Putamen (tissue), 1 donor: ENCODE data around the gene LONRF2.
A peak's percentile ranks its signal among the peaks of the same experiment; 100 is the strongest.

ENCODE experiments used
- DNase-seq: peaks from one replicate; pipeline ENCODE4 v3.0.0-alpha.2; 2016; ENCODE audit warnings: low spot score

Gene LONRF2

DNA sequence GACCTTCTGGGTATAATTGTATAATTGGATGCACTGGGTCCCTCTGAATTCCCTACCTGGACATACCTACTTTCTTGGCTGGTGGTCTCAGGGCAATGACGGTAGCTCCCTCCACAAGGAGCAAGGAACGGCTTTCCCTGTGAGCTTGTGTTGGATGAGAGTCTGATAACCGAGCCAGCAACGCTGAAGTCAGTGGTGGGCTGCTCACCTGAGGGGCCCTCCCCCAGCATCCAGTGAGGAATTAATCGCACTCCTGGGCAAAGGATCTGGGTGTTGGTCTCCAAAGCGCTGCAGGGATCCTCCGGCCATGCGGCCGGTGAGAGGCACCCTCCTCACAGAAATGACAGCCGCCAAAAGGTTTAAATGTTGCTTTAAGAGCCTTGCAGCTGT is 47.1 kb downstream of the LONRF2 start:
- DNase-seq: no peak

DNA sequence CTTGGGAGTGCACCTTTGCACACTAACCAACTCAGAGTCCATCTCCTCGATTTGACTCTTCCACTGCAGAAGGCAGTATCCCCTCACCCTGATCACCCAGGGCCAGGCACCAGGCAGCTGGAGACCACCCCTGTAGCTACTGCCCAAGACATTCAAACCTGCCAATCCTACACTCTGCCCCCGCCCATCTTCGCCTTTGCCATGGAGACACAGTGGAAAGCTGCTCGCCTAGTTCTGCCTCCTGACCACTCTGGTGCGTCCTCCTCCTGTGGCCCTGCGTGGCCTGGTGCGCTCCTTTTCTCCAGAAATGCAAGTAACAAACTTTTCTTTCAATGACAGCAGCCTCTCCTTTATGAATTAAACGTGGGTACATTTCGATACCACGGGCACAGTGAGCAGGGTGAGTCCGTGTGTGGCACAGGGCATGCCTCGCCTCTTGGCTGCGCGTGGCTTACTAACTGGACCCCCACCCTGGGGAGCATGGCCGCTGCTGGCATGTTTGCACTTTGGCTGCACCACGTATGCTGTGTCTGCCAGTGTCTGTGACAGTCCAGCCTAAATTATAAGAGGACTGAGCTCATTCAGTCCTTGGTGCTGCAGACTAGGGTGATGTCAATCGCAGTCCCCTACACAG is 47.6 kb downstream of the LONRF2 start:
- no peak for DNase-seq

DNA sequence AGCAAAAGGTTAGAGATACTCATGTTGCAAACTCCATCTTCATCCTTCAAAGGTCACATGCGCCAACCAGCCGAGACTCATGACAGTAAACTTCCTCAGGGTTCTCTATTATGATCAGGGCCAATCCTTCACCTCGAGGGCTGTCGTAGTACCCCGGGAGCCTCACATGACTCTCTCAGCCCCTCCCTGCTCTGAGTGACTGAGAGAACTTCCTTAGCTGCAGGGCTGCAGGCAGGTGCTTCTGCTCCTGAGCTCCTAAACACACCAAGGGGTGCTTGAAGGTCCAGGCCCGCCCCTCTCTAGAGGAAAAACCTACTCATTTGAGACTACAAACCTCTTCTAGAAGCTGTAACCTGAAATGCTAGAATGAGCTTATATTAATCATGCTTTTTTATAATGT is 48.2 kb downstream of the LONRF2 start:
- no peak for DNase-seq

DNA sequence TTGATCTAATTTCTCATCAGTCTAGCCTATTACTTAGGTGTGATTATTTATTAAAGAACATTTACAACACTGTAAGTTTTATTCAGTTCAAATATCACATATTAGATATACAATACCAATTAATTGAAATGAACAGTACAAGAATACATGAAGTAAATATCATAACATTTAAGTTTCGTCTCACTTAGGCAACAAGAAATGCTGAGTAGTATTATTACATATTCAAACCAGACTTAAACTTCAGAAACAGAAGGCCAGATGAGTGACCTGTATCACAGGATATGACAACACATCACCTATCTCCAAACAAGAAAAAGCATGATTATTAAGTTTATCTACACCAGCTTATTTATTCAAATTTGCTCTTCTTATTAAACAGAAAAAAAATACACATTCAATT is 48.9 kb downstream of the LONRF2 start:
- no peak for DNase-seq

DNA sequence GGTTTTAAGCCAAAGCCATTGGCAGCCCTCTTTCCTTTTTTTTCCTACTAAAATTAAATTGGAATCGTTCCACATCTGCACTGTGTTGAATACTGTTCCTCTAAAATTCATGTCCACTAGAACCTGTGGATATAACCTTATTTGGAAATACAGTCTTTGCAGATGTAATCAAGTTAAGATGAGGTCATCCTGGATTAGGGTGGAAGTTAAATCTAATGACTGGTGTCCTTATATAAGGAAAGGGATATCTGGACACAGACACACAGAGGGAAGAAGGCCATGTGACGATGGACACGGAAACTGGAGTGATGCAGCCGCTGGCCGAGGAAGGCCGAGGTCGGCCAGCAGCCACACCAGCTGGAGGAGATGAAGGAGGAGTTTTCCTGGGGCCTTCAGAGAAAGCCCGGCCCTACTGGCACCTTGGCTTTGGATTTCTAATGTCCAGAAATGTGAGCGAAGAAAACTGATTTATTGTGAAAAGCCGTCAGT is 49.4 kb downstream of the LONRF2 start:
- DNase-seq: no peak

DNA sequence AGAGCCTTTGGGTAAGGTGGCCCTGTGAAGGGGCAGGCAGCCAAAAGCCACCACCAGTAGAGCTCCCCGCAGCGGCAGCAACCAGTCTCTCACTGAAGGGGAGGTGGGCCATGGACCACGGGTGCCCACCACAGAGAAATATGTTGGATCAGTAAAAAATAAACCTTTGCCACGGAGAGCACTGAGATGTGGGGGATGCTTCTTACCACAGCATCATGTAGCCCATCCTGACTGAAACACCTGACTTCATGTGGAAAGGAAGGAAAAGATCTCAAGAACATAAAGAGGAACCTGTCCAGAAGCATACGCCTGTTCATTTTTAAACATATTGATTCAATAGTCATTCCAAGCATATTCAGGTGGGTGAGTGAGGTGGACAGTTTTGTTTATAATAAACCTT is 51.1 kb downstream of the LONRF2 start:
- no peak for DNase-seq

DNA sequence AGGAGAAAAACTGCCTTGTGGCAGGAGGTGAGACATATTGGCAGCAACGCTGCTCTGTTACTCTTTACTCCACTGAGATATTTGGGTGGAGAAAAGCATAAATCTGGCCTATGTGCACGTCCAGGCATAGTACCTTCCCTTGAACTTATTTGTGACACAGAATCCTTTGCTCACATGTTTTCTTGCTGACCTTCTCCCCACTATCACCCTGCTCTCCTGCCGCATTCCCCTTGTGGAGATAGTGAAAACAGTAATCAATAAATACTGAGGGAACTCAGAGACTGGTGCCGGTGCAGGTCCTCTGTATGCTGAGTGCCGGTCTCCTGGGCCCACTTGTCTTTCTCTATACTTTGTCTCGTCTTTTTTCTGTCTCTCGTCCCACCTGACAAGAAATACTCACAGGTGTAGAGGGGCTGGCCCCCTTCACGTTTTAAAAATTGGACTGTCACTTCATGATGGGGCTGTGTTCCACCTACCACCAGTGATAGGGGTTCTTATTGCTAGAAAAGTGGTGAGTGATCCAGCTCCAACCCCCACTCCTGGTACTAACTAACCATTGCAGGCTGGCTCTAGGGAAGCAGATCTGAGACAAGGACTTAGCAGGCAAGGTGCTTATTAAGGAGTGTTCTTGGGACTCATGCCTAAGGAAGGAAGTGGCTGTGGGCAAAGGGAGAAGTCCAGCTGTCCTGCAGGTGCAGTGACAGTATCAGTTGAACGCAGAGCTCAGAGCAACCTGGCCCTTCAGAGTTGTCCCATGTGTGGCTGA is 51.7 kb downstream of the LONRF2 start:
- no peak for DNase-seq

DNA sequence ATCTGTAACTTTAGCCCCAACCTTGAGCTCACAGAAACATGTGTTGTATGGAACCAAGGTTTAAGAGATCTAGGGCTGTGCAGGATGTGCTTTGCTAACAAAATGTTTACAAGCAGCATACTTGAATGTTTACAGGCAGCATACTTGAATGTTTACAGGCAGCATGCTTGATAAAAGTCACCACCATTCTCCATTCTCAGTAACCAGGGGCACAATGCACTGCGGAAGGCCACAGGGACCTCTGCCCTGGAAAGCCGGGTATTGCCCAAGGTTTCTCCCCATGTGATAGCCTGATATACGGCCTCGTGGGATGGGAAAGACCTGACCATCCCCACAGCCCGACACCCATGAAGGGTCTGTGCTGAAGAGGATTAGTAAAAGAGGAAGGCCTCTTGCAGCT is 52.4 kb downstream of the LONRF2 start:
- DNase-seq: no peak

DNA sequence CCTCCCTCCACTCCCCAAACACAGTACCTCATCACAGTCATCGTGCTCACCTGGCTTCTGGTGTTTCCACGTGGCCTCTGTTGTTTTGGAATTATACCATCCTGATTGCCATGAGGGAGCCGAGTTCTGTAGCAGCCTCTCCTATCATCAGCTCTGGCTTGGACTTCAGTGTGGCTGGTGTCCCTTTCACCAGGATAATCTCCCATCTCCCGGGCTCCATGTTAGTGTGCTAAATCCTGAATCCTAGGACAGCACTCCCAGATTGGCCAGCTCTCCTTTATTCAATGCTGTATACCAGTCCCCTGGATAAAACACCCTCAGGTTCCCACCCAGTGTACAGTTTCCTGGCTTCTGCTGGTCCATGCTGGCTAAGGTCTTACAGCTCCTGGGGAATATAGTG is 53.3 kb downstream of the LONRF2 start:
- no peak for DNase-seq

DNA sequence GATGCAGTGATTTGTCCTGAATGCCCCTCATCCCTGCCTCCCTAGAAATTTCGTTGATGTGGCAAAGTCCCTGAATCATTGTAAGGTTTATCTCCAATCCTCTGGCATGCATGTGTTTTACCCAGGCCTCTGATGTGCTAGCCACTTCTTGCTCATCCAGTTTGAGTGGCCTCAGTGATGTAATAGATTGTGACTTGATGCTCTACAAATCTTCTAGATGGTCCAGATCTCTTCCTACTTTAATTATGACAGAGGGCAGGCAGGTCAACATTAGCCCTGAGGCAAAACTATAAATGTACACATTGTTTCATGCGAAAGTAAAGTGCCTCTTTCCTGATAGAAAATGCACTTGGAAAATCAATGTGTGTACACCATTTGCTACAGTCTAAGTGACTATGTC is 54.5 kb downstream of the LONRF2 start:
- no peak for DNase-seq

DNA sequence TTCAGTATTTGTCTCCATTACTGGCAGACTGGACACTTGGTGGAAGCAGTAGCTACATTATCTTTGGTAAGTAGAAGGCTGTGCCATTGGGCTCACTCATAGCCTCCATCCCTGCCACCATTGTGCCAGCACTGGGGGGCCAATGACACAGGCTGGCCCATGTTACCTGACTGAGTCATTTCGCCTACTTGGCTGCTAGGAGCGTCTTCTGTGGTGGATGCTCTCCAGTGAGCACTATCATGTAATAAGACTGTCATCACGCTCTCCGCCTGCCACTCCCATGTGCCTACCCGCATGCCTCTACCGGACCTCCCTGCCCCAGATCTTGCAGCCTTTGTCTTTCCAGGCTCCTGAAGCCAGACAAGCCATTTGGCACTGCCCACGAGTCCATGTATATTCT is 56.2 kb downstream of the LONRF2 start:
- DNase-seq: no peak

DNA sequence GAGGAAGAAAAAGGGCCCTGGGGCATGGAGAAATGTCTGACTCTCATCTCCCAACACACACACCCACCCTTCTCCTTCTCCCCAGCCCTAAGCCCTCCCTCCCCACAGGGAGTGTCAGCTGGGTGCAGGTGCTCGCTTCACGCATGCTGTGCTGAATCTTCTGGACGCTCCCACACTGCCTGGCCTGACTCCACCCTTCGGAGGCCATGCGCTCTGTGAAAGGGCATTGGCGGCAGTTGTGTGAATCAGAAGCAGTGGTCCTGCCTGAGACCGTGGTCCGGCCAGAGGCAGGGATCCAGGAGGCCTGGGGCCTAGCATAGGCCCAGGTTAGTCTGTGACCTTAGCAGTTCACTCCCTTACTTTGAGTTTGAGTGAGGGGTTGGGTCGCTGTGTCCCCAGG is 57.1 kb downstream of the LONRF2 start:
- no peak for DNase-seq

DNA sequence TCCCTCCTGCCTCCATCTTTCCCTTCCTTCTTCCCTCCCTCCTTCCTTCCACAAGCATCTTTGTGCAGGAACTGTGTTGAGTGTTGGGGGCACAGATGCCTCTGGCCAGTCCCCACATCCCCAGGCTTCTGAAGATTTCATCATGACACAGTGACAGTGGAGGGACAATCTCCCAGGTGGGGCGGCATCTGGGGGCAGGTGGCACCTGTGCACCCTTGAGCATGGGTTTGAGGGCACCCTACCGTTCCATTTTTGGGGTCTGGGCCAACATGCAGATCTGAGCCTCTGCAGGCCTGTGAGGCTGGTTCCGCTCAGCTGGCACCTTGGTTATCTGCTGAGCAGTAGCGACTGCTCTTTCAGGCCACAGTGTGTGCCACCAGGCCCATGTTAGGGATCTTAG is 57.6 kb downstream of the LONRF2 start:
- DNase-seq: no peak

DNA sequence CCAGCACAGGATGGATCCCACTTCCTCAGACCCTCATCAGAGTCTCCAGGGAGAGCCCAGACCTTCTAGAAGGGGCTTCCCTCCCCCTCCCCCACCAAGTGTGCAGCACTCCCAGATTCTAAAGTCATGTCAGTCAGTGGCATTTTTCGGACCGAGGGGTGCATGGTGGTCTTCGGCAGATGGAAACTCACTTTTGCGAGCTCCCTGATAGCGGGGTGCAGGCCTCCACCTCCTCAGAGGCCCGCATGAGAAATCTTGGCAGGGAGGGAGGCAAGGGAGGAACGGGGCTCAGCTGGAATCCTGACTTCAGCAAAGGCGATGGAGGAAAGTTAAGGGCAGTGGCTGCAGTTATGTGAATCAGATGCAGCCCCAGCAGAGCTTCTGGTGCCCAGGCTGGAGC is 58.2 kb downstream of the LONRF2 start:
- DNase-seq: no peak

DNA sequence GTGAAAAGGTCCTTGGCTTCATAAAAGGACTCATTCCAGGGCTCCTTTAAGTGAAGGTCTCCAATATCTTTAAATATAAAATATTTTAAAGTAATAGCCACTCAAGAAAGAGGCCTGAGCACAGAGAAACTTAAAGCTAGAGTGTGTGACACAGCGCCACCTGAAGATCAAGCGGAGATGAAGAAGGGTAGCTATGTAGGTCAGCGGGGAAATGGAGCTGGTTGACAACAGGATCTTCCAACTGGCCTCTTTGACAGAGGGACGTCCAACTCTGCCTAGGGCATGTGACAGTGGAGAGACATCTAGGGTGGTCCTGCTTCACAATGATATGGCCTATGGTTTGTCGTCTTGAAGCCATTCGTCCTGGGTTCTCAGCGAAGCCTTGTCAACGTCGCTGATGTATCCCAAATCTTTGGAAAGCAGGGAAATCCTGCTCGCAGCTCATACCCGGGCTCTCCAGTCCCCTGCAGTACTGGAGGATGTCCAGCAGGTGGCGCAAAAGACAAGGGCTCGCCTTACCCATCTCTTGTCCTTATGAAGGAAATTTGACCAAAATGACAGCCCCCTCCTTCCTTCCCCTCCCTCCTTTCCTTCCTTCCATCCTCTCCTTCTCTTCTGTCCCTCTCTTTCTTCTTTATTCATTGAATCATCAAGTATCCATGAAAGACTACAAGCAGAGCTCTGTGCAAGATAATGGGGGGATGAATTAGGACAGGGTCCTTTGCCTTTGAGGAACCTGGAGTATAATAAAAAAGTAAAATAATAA is 59.6 kb downstream of the LONRF2 start:
- DNase-seq: peak; percentile 62

DNA sequence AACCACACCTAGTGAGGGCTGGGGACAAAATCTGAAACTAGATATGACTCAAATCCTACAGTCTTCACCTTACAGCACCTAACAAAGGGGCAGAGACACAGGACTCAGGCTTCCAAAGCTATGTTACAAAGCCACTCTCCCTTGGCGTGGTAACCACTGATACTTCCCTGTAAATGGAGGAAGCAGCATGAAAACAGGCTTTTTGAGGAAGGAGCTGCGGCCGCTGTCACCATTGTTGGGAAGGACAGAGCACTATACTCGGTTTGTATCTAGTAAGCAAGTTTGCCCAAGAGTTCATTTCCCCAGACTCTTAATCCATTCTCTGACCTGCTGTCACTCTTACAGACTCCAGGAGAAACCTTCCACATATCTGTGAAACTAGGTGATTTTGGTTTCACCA is 60.3 kb downstream of the LONRF2 start:
- no peak for DNase-seq

DNA sequence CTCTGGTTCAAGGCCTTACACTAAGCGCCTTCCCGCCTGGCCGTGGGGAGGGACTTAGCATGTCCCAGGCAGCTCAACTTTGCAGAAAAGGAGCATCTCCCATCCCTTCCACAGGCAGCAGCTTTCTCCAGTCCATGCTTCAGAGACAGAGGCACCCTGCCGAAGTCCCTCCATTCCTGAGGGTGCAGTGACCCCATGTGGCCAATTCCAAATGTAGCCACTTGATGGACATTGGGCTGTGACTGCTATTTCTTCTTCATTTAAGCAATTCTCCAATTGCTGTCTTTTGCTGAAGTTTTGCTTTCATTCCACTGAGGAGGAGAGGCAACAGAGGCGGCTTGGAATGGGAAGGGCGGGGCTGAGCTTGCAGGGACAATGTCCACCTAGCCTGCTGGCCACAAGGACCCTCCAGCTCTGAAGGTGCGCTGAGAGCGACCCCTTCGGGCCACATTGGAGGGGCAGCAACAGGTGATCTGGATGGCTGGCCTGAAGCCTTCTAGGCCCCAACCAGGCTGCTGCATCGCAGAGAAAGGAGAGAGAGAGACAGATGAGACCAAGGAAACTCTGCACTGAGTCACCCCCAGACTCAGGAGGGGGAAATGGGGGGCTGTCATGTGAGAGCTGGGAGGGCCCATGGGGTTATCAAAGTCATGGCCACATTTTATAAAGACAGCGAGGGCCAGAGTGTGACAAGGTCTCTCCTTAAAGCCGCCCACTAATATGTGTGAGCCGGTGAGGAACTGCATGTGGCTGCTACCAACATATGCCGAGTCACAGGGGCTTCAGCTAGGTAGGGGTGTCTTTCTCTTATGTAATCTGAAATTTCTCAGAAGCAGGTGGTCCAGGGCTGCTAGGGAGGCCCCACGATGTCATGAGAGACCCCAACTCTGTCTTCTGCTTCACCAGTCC is 61.3 kb downstream of the LONRF2 start:
- DNase-seq: peak; percentile 49

DNA sequence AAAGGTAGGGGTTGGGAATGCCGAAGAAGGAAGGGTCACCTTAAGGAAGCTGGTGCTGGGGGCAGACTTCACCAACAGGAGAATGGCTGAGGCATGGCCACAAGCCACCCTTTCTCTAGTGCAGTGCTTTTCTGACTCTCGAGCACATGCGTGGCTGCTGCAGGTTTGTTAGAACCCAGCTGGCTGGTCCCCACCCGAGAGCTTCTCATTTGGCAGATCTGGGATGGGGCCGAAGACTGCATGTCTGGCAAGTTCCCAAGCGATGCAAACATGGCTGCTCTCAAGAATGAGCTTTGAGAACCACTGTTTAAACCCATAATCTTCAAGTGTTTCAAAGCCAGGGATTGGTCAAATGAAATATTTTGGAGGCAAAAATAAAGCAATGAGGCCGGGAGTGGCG is 63.2 kb downstream of the LONRF2 start:
- DNase-seq: no peak

DNA sequence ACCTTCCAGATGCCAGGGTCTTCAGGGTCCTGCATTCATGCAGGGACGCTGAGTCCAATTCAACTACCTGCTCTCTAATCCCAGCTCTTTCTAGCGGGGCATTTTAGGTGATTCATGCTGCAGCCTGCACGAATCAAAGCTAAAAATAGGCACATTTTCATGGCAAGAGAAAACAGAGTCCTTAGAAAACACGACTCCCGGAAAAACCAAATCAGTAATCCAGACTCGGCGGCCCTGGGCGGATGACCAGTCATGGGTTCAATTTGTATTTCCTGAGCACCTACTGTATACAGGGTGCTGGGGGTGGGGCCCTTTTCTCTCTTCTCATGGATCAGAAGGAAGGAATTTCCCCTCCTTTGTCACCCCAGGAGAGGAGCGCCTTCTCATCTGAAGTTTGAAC is 64.4 kb downstream of the LONRF2 start:
- no peak for DNase-seq

DNA sequence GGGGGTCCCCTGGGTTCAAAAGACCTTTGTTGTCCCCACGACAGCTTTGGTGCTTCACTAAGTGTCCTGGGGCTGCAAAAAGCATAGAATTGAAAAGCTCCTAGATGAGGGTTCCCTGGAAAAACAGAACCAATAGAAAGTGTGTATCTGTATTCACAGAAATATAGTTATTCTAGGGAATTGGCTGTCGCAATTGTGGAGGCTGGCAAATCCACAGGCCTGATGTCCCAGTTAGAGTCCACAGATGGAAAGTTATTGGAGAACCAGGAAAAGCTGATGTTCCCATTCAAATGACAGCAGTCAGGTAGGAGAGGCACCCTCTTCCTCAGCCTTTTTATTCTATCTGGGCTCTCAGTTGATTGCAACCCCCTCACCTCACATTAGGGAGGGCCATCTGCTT is 65.5 kb downstream of the LONRF2 start:
- DNase-seq: no peak

DNA sequence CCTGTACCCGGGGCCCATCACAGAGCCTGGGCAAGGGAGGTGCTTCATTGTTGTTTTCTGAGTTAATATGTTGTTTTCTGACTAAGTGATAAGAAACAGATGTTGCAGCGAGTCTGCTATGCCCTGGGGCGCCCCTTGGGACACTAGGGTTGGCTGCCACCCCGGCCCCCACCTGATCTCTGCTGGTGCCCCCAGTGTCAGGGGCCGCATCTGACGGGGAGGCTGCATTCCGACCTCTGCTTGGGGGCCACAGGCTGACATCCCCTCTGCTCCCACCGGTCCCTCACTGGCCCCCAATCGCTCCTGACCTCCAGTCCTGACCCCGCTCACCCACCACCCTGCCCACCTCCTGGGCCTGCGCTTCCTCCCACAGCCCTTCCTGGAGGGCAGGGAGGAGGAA is 65.9 kb downstream of the LONRF2 start:
- DNase-seq: no peak

DNA sequence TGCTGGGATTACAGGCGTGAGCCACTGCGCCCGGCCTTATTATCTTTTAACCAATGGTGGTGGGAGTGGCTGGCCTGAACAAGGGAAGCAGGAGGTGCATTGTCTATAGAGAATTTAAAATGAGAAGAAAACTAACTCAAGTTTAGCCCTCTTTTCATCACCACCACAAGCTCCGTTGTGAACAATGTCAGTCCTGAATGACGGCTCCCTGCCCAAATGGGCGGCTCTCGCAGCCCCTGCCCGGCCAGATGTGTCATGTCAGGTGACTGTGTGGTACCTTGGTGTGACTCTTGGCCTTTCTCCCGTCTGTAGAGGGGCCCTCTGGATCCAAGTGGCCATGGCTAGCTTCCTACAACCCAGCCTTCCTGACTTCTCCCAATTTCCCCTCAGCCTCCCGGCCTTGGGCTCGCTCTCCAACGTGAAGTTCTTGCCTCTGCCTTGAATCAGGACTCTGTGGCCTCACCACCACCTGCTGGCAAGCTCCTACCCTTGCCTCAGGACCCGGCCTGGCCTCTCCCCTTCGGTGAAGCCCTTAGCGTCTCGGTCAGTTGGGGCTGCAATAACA is 67.6 kb downstream of the LONRF2 start:
- no peak for DNase-seq
